Fibroblast of pulmonary artery (primary cell): Measurements from ENCODE around the gene SLC9C2.

ENCODE experiments used
- DNase-seq: peaks from one replicate; pipeline ENCODE4 v3.0.0-alpha.2; 2010; ENCODE audit warnings: low read depth
- H3K4me3 ChIP-seq: replicated peaks from 2 replicates; pipeline ENCODE4 v1.5.1; 2011; ENCODE audit warnings: low read depth, mild to moderate bottlenecking, control low read depth, low read length, moderate library complexity
- TF ChIP-seq, protein P1 (sequence below): IDR thresholded peaks from 2 replicates; pipeline ENCODE4 v1.5.1; 2011; ENCODE audit warnings: mild to moderate bottlenecking, control low read depth, low read length, inconsistent platforms; ENCODE audit errors: missing control alignments

SLC9C2 gene

DNA sequence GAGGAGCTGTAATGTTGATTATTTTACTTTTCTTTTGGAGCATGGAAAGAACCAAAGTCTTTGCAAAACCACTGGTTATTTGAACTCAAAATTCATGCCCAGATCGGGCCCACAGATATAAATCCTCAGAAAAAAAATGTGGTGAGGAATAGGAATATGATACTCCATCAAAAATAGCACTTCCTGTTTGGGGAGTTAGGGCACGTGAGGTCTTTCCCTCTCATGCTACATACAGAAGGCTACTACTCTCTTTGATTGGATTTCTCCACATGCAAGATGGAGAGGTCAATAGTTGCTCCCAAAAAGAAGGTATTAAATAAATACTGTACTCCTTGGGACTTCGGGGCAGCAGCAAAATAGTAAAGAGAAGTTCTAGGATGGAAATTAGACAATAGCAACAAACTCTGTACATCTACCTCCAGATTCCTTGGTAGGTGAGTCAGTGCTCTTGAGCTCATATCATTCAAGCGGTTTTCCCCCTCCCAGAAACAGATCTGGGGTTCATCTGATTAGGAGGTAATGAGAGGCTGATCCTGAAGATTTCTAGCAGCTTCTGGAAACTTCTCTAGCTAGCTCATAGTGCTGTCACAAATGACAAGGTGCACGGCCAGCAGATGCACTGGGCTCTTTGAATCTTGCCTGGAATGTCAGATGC lies 47.1 kb downstream of the SLC9C2 start:
- H3K4me3 ChIP-seq, result no peak overlapping the region
- TF ChIP-seq, protein P1, sequence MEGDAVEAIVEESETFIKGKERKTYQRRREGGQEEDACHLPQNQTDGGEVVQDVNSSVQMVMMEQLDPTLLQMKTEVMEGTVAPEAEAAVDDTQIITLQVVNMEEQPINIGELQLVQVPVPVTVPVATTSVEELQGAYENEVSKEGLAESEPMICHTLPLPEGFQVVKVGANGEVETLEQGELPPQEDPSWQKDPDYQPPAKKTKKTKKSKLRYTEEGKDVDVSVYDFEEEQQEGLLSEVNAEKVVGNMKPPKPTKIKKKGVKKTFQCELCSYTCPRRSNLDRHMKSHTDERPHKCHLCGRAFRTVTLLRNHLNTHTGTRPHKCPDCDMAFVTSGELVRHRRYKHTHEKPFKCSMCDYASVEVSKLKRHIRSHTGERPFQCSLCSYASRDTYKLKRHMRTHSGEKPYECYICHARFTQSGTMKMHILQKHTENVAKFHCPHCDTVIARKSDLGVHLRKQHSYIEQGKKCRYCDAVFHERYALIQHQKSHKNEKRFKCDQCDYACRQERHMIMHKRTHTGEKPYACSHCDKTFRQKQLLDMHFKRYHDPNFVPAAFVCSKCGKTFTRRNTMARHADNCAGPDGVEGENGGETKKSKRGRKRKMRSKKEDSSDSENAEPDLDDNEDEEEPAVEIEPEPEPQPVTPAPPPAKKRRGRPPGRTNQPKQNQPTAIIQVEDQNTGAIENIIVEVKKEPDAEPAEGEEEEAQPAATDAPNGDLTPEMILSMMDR, result no peak

GRCh38 chr1:173554541-173555250 lies 48.2 kb downstream of the SLC9C2 start:
- TF ChIP-seq, protein P1, result no peak
- H3K4me3 ChIP-seq, result no peak overlapping the region
- peak; percentile 27 for DNase-seq

More for the DNA sequence above, 47.1 kb downstream of the SLC9C2 start:
- no peak for DNase-seq

DNA sequence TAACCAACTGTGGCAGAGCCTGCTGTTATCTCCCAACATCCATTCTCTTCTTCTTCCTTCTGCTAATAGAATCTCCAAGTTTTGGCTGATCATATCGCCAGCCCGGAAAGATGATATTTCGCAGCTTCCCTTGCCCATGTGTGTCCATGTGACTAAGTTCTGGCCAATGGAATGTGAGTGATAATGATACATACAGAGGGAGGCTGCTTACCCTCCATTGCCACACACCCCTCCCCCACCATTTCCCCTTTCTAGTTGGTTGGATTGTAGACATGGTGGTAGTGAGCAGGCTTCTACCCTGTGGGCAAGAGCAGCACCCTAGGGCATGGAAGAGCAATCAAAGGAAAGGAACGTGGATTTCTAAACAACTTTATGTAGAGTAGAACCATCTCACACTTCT lies 48.8 kb downstream of the SLC9C2 start:
- H3K4me3 ChIP-seq, result no peak overlapping the region
- DNase-seq, result no peak
- TF ChIP-seq, protein P1, result no peak

GRCh38 chr1:173553312-173553711 lies 49.6 kb downstream of the SLC9C2 start:
- TF ChIP-seq, protein P1, result no peak
- no peak overlapping the region for H3K4me3 ChIP-seq
- no peak for DNase-seq

DNA sequence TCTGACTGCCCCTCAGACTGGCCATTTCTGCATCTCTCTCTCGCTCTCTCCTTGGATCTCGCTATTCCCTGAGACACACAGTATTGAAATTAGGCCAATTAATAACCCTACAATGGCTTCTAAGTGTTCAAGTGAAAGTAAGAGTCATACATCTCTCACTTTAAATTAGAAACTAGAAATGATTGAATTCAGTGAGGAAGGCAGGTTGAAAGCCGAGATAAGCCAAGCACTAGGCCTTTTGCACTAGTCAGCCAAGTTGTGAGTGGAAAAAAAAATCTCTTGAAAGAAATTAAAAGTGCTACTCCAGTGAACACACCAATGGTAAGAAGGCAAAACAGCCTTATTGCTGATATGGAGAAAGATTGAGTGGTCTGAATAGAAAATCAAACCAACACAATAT lies 51.2 kb downstream of the SLC9C2 start:
- H3K4me3 ChIP-seq, result no peak overlapping the region
- no peak for DNase-seq
- TF ChIP-seq, protein P1, result no peak

DNA sequence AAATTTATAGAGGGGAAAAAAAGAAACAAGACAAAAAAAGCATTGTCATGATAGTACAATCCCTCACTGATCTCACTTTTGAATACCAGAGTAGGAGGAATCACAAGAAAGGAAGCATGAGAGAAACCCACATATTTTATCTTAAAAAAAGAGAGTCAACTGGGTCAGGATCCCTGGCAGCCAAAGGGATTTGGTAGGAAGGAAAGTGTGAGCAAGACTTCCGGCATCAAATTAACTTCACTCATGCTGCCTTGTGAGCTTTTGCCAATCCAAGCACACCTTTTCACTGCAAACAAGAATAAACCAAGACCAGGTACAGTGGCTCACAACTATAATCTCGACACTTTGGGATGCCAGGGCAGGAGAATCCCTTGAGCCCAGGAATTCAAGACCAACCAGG lies 53.1 kb downstream of the SLC9C2 start:
- TF ChIP-seq, protein P1, result no peak
- no peak for DNase-seq
- no peak overlapping the region for H3K4me3 ChIP-seq

DNA sequence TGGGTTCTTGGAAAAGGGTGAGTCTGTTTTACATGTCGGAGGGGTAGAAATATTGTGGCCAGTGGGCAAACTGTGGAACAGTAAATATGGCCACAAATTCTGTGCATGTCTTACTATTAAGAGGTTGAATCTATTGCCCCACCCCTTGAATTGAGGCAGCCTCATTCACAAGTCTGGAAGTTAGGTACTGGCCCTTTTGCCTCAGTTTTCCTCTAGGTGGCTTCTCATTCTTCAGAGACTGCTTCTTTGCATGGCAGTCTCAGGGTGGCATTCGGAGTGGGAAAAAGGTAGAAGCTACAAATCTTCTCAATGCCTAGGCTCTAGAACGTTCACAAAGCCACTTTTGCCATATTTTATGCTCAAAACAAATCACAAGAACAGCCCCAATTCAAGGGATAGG lies 57.2 kb downstream of the SLC9C2 start:
- no peak for DNase-seq
- no peak overlapping the region for H3K4me3 ChIP-seq
- TF ChIP-seq, protein P1, result no peak
